Fibroblast of skin of left biceps (primary cell): ENCODE measurements around the gene BRD4.
A peak's percentile ranks its signal among the peaks of the same experiment; 100 is the strongest.
"Not testable (repeated sequence)": the region's sequence is repeated elsewhere in the genome, so short reads cannot be mapped to it uniquely, and the experiment has no call there.

Source experiments
- DNase-seq, 2 experiments: peaks; one replicate each; pipeline ENCODE4 v3.0.0-alpha.2; 2013; ENCODE audit warnings: low read depth in 2 of 2

The BRD4 gene

GRCh38 chr19:15360015-15360414 is 27.7 kb upstream of the BRD4 start:
- not testable (repeated sequence) for DNase-seq

GRCh38 chr19:15358918-15359317 is 26.6 kb upstream of the BRD4 start:
- DNase-seq: no peak

- DNase-seq: no peak
Measured at GRCh38 chr19:15357906-15358305, 25.6 kb upstream of the BRD4 start.

- no peak for DNase-seq
Measured at GRCh38 chr19:15354566-15355296, 22.4 kb upstream of the BRD4 start.

GRCh38 chr19:15353908-15354307 is 21.6 kb upstream of the BRD4 start:
- DNase-seq: no peak

GRCh38 chr19:15352535-15352934 is 20.2 kb upstream of the BRD4 start:
- DNase-seq: not testable (repeated sequence)

GRCh38 chr19:15341328-15341727 is 9.0 kb upstream of the BRD4 start:
- not testable (repeated sequence) for DNase-seq

- no peak for DNase-seq
Measured at GRCh38 chr19:15340086-15340485, 7.7 kb upstream of the BRD4 start.

GRCh38 chr19:15337202-15337601 is 4.9 kb upstream of the BRD4 start:
- DNase-seq: no peak

GRCh38 chr19:15335992-15336391 is 3.7 kb upstream of the BRD4 start:
- not testable (repeated sequence) for DNase-seq

GRCh38 chr19:15331419-15332310 is 674 bp downstream of the BRD4 start:
- DNase-seq: no peak

- DNase-seq: no peak
Measured at GRCh38 chr19:15330801-15331418, 1.4 kb downstream of the BRD4 start.

- no peak for DNase-seq
Measured at GRCh38 chr19:15328312-15328711, 4.0 kb downstream of the BRD4 start.

- DNase-seq: no peak
Measured at GRCh38 chr19:15324791-15325519, 7.4 kb downstream of the BRD4 start.

GRCh38 chr19:15323496-15324235 is 8.7 kb downstream of the BRD4 start:
- no peak for DNase-seq

GRCh38 chr19:15321739-15322138 is 10.6 kb downstream of the BRD4 start:
- no peak for DNase-seq

- DNase-seq: peak; percentile 64 to 74
Measured at GRCh38 chr19:15320116-15320515, 12.2 kb downstream of the BRD4 start.

GRCh38 chr19:15318241-15318691 is 14.1 kb downstream of the BRD4 start:
- no peak for DNase-seq

GRCh38 chr19:15317392-15318071 is 14.8 kb downstream of the BRD4 start:
- peak in 1 of 2 experiments; percentile 36 for DNase-seq

GRCh38 chr19:15316498-15316897 is 15.8 kb downstream of the BRD4 start:
- no peak for DNase-seq
